Anterior cingulate cortex (tissue), 58 donors: ENCODE data around the gene TMEM30A.

Experiments
- DNase-seq, 58 donors: peaks; one replicate each; lab custom pipeline; 2025; lab: John Stamatoyannopoulos, UW

The TMEM30A gene

GRCh38 chr6:75204217-75204958 is 80.2 kb downstream of the TMEM30A start:
- DNase-seq = peak in 38 of 58 donors; percentile 10 to 80 (median 46)

- DNase-seq = no peak
Measured at GRCh38 chr6:75203721-75204120, 80.9 kb downstream of the TMEM30A start.
